Activated naive CD8-positive, alpha-beta T cell treated with anti-CD3 and anti-CD28 coated beads, Interleukin-2, amount 50 U/mL, for 16 hours (primary cell): Measurements from ENCODE around the gene SETX.

Experiments used
- DNase-seq: peaks from one replicate; pipeline ENCODE4 v3.0.0-alpha.2; 2020; ENCODE audit warnings: low read depth, low spot score

The SETX gene

GRCh38 chr9:132241483-132241839 is 113.3 kb downstream of the SETX start:
- DNase-seq, result no peak

- peak; percentile 96 for DNase-seq
These were observed 113.8 kb downstream of the SETX start for GRCh38 chr9:132240841-132241482.

DNA sequence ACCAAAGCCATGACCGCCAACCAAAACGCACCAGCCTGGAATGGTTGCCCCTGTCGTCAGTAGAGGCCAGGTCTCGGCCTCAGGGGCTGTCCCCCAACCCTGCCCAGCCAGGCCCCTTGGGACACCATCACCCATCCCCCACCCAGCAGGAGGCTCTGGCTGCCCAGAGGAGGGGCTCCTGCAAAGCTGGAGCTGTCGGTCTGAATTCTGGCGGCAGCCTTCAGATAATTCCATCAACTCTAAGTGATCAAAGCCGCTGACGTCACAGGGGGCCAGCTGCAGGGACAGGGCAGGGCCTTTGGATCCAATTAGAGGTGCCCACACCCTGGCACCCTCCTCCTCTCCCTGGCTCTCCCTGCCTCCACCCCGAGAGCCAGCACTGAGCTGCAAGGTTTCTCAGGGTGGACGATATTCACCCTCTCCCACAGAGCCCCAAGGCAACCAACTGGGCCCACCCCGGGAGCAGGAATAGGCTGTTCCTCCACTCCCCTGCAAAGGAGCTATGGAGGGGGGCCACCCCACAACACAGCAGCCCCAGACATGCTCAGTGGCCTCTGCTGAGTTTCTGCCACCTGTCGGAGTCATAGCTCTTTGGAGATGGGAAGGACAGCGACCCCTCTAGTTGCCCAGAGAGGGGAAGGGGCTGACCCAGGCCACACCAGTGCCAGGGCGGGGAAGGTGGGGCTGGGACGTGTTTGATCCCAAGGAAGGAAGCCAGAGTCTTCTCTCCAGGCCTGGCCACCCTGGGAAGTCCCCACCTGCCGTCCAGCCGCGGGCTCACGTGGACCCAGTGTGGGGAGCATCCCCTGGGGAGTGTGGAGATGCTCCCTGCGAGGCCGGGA is 114.6 kb downstream of the SETX start:
- no peak for DNase-seq

DNA sequence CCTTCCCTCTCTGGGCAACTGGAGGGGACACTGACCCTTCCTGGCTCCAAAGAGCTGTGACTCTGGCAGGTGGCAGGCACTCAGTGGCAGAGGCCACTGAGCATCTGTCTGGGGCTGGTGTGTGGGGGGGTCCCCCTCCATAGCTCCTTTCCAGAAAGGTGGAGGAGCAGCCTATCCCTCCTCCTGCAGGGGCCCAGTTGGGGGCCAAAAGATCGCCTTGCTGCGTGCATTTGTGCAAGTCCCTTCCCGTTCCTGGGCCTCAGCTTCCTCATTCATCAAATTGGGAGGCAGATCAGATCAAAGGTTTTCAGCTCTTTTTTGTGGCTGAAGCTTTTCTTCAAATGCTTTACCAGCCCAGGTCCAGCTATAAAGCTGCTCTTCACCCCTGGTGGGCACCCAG is 115.3 kb downstream of the SETX start:
- no peak for DNase-seq

DNA sequence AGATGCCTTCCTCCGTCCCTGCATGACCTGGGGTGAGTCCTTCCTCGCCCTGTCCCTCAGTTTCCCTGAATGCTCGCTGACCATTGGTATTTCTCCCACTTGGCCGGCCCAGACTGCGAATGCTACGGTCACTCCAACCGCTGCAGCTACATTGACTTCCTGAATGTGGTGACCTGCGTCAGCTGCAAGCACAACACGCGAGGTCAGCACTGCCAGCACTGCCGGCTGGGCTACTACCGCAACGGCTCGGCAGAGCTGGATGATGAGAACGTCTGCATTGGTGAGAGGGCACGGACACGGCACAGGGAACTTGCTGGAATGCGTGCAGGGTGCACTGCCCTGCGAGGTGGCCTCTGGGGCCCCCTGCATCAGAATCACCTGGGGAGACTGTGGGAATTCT is 115.8 kb downstream of the SETX start:
- no peak for DNase-seq

GRCh38 chr9:132238026-132238972 is 116.5 kb downstream of the SETX start:
- DNase-seq, result no peak

DNA sequence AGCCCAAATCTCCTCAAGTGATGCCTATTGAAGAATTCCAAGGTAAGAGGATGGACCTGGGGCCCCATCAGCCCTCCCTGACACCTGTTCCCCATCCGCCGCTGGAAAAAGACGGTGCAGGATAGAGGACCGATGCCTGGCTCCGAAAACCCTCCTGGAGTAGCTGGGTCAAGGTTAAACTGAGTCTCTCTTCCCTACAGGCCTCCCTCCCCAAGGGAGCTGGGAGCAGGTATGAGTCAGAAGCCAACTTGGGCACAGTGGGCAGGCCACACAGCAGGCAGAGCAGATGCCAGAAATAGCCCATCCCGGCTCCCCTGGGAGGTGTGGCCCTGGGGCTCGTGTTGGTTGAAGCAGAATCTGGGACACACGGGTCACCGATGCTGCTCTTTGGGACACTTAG is 117.3 kb downstream of the SETX start:
- DNase-seq, result no peak

- no peak for DNase-seq
These were observed 118.0 kb downstream of the SETX start for GRCh38 chr9:132236662-132237311.

- DNase-seq, result peak; percentile 68
These were observed 118.7 kb downstream of the SETX start for GRCh38 chr9:132235894-132236661.

- no peak for DNase-seq
These were observed 119.7 kb downstream of the SETX start for GRCh38 chr9:132235125-132235524.

DNA sequence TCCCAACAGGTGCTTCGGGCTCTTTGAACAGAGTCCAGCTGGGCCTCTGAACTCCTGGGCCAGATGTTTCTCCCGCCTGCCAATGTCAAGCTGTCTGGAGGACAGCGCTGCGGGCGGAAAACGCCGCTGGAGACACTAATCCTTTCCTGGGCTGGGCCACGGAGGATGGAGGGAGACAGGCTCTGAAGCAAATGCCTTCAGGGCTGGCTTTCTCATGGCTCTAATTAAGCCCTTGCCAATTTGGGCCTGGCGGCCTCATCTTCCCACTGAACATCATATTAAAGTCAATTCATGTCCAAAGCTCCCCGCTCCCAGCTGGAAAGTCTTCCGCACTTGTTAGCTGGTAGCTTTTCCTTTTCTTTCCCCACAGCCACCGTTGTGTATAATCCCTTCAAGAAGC is 120.3 kb downstream of the SETX start:
- DNase-seq, result no peak

GRCh38 chr9:132233138-132233537 is 121.6 kb downstream of the SETX start:
- no peak for DNase-seq

- no peak for DNase-seq
These were observed 122.3 kb downstream of the SETX start for GRCh38 chr9:132232522-132232921.

GRCh38 chr9:132231019-132231701 is 123.6 kb downstream of the SETX start:
- no peak for DNase-seq

- DNase-seq, result no peak
These were observed 124.2 kb downstream of the SETX start for GRCh38 chr9:132230605-132231004.

DNA sequence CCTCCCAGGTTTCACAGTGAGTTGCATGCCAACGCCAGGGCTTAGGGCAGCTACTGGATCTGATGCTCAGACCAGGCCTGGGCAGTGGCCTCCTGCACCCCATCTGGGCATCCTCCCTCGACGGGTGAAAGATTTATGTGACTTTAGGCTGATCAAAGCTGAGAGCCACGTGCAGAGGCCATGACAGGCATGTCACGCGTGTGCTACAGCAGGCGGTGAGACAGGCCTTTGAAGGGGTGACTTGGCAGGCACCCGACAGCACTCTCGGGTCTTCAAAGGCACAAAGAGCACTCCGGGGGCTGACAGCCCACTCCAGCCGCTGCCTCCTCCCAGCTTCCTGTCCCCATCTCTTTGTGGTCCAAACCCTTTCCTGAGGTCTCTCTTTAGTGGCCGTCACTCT is 126.7 kb downstream of the SETX start:
- no peak for DNase-seq

DNA sequence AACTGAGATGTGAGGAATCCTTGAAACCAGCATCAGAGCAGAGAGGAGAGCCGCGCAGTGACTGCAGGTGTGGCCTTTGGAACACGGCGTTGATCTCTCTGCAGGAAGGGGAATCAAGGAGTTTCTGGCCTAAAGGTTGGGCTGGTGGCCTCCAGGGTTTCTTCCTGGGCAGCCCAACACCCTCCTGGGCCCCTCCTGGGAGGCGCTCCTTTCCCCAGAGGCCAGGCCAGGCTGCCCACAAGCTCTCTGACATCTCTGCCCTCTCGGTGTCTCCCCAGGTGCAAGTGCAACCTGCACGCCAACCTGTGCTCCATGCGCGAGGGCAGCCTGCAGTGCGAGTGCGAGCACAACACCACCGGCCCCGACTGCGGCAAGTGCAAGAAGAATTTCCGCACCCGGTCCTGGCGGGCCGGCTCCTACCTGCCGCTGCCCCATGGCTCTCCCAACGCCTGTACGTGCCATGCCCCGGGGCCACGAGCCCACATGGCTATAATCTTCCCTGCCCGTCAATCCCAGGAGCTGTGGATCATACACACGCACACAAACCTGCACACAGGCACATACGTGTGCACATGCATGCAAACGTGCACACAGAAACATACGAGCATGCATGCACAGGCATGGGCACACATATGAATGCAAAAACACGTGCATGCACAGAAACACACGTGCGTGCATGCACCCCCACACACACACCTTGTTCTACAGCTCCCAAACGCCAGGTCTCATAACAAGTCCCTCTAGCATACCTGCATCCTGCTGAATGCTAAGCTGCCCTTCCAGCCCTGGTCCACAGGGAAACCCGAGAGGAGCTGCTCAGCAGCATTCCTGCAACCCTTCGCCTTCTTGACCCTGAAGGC is 128.0 kb downstream of the SETX start:
- no peak for DNase-seq

- DNase-seq, result no peak
These were observed 130.1 kb downstream of the SETX start for GRCh38 chr9:132224645-132225044.

- DNase-seq, result no peak
These were observed 132.8 kb downstream of the SETX start for GRCh38 chr9:132221941-132222340.
